IMR-90 (cell line): ENCODE results near the gene KBTBD12.

Experiments used
- CTCF ChIP-seq: conservative IDR thresholded peaks from 2 replicates; pipeline ENCODE4 v1.5.1; 2012; ENCODE audit warnings: mild to moderate bottlenecking, low read depth, low read length, improper control_type of control experiment
- MAFK ChIP-seq: IDR thresholded peaks from 2 replicates; pipeline ENCODE4 v1.6.1; 2012; ENCODE audit warnings: low read depth, low read length, improper control_type of control experiment
- RAD21 ChIP-seq: IDR thresholded peaks from 2 replicates; pipeline ENCODE4 v1.6.1; 2012; ENCODE audit warnings: low read length, improper control_type of control experiment
- RCOR1 ChIP-seq: IDR thresholded peaks from 2 replicates; pipeline ENCODE4 v1.6.1; 2012; ENCODE audit warnings: mild to moderate bottlenecking, low read length, improper control_type of control experiment; ENCODE audit not compliant: insufficient replicate concordance

DNA sequence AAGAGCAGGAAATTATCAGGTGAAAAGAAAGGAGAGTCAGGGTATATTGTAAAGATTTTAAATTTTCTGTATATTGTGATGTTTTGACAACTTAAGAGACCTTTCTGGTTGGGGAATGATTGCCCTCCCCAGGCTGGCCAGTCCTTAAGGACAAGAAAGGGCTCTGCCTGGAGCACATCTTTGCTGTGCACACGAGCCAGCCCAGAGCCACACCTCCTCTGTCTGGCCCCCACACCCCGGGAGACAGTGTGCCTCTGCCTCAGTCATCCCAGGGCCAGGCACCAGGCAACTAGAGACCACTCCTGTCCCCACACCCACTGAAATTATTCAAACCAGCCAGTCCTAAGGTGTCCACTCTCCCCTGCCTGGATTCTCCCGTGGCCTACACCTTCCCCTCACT lies 67.1 kb downstream of the KBTBD12 start:
- TF ChIP-seq CTCF (no peak), RCOR1 (no peak), RAD21 (no peak), MAFK (no peak)
